SK-N-SH (cell line): ENCODE measurements around the gene MAPKAPK5. TPM values are rescaled to one million over a fixed set of nuclear protein-coding genes. Genes with fewer than 3 reads are reported as not detected.

ENCODE experiments used
- CTCF ChIA-PET: fragments of 300-600, 350-600 bp; formaldehyde crosslinking; extraction: SDS; loops from one replicate; lab custom pipeline; 2021; lab: Yijun Ruan, JAX
- POLR2A ChIA-PET: fragments of 350-600 bp; sonication (Branson Sonifier 250); formaldehyde crosslinking; extraction: SDS; loops from one replicate; lab custom pipeline; 2020; ENCODE audit warnings: antibody characterized with exemption, inconsistent platforms; lab: Yijun Ruan, JAX
- DNase-seq: peaks from one replicate; pipeline ENCODE4 v3.0.0; 2012
- H2AFZ ChIP-seq: fragments of 200-600 bp; sonication (generic); 2 replicates; pipeline ENCODE4 v1.8.1; 2016; ENCODE audit warnings: antibody characterized with exemption, mild to moderate bottlenecking, low read depth
- H3F3A ChIP-seq: fragments of 200-600 bp; sonication (generic); replicated peaks from 2 replicates; pipeline ENCODE3; 2016; ENCODE audit warnings: antibody characterized with exemption, mild to moderate bottlenecking; ENCODE audit not compliant: insufficient read depth
- H3K27ac ChIP-seq, 2 experiments: fragments of 200-500 bp in 1 of 2; fragments of 200-600 bp in 1 of 2; sonication (Bioruptor generic) in 1 of 2; sonication (generic), shearing (Covaris generic) in 1 of 2; 2 replicates each; pipeline versions ENCODE4 v1.5.1 to v1.6.1; 2014 to 2016; ENCODE audit warnings: low read depth in 2 of 2, inconsistent platforms in 1 of 2, low read length in 1 of 2, mild to moderate bottlenecking in 1 of 2, mixed read lengths in 1 of 2
- H3K27me3 ChIP-seq: fragments of 200-600 bp; sonication (generic), shearing (Covaris generic); 2 replicates; pipeline ENCODE4 v1.6.1; 2016; ENCODE audit warnings: mixed run types; ENCODE audit not compliant: insufficient read depth
- H3K36me3 ChIP-seq, 2 experiments: fragments of 200-500 bp in 1 of 2; fragments of 200-600 bp in 1 of 2; sonication (Bioruptor generic) in 1 of 2; sonication (generic) in 1 of 2; replicated peaks in 1 of 2; 2 replicates each; pipeline versions ENCODE3 to v1.5.1; 2014 to 2016; ENCODE audit warnings: low read length in 1 of 2, mild to moderate bottlenecking in 1 of 2; ENCODE audit not compliant: insufficient read depth in 2 of 2, control insufficient read depth in 1 of 2
- H3K4me1 ChIP-seq, 2 experiments: fragments of 200-500 bp in 1 of 2; fragments of 200-600 bp in 1 of 2; sonication (Bioruptor generic) in 1 of 2; sonication (generic), shearing (Covaris generic) in 1 of 2; 2 replicates each; pipeline versions ENCODE4 v1.5.1 to v1.6.1; 2014 to 2016; ENCODE audit warnings: low read depth in 1 of 2, low read length in 1 of 2, mixed run types in 1 of 2; ENCODE audit not compliant: insufficient read depth in 2 of 2, control insufficient read depth in 1 of 2
- H3K4me2 ChIP-seq: fragments of 200-600 bp; sonication (generic), shearing (Covaris generic); 2 replicates; pipeline ENCODE4 v1.6.1; 2017; ENCODE audit warnings: mixed run types
- H3K4me3 ChIP-seq, 2 experiments: fragments of 200-500 bp in 1 of 2; fragments of 200-600 bp in 1 of 2; sonication (Bioruptor generic) in 1 of 2; sonication (generic), shearing (Covaris generic) in 1 of 2; 2 replicates each; pipeline versions ENCODE4 v1.5.1 to v1.8.1; 2014 to 2016; ENCODE audit warnings: low read depth in 2 of 2, inconsistent platforms in 1 of 2, low read length in 1 of 2, mild to moderate bottlenecking in 1 of 2, mixed read lengths in 1 of 2, moderate library complexity in 1 of 2
- H3K79me2 ChIP-seq: fragments of 200-600 bp; sonication (generic); 2 replicates; pipeline ENCODE4 v1.8.1; 2017; ENCODE audit warnings: mild to moderate bottlenecking; ENCODE audit not compliant: insufficient read depth
- H3K9ac ChIP-seq: fragments of 200-600 bp; sonication (generic); 2 replicates; pipeline ENCODE4 v1.6.1; 2017; ENCODE audit warnings: mixed run types
- H3K9me2 ChIP-seq: fragments of 200-600 bp; sonication (generic); 2 replicates; pipeline ENCODE4 v1.6.1; 2017; ENCODE audit warnings: mixed run types
- H3K9me3 ChIP-seq: fragments of 200-600 bp; sonication (generic); 2 replicates; pipeline ENCODE4 v1.6.1; 2017; ENCODE audit warnings: mixed run types, mild to moderate bottlenecking, moderate library complexity
- H4K20me1 ChIP-seq: fragments of 200-600 bp; sonication (generic); 2 replicates; pipeline ENCODE4 v1.6.1; 2017; ENCODE audit warnings: mild to moderate bottlenecking, mixed run types; ENCODE audit not compliant: insufficient read depth
- ELF1 ChIP-seq: IDR thresholded peaks from 2 replicates; pipeline ENCODE4 v1.4.0; 2012
- EZH2phosphoT487 ChIP-seq: fragments of 200-600 bp; sonication (generic); IDR thresholded peaks from 2 replicates; pipeline ENCODE4 v1.6.1; 2017; ENCODE audit warnings: low read depth, mixed run types, mild to moderate bottlenecking, antibody characterized with exemption, moderate library complexity, borderline replicate concordance
- FOSL2 ChIP-seq: IDR thresholded peaks from 2 replicates; pipeline ENCODE4 v1.4.0; 2012; ENCODE audit warnings: low read depth, mild to moderate bottlenecking, moderate library complexity, borderline replicate concordance
- FOXJ3 ChIP-seq: sonication (generic); formaldehyde crosslinking; IDR thresholded peaks from 2 replicates; pipeline ENCODE4 v1.5.1; 2020; ENCODE audit warnings: mild to moderate bottlenecking, missing genetic modification reagents
- GATA2 ChIP-seq: sonication (generic); formaldehyde crosslinking; IDR thresholded peaks from 2 replicates; pipeline ENCODE4 v1.5.0; 2020; ENCODE audit warnings: mild to moderate bottlenecking, missing genetic modification reagents
- JUND ChIP-seq: IDR thresholded peaks from 2 replicates; pipeline ENCODE4 v1.4.0; 2012
- NFIC ChIP-seq: IDR thresholded peaks from 2 replicates; pipeline ENCODE4 v1.4.0; 2012; ENCODE audit warnings: borderline replicate concordance
- NRF1 ChIP-seq: IDR thresholded peaks from 2 replicates; pipeline ENCODE4 v1.6.1; 2012; ENCODE audit warnings: low read depth, mild to moderate bottlenecking, low read length
- SIN3A ChIP-seq: IDR thresholded peaks from 2 replicates; pipeline ENCODE4 v1.6.1; 2012; ENCODE audit warnings: low read depth, mild to moderate bottlenecking, low read length, moderate library complexity, borderline replicate concordance
- TEAD4 ChIP-seq: IDR thresholded peaks from 2 replicates; pipeline ENCODE4 v1.4.0; 2012; ENCODE audit warnings: mild to moderate bottlenecking, borderline replicate concordance; ENCODE audit not compliant: insufficient read depth
- WGBS: methylation state at CpG from one replicate; pipeline ENCODE4 v1.1.6; 2017; ENCODE audit warnings: low lambda C conversion rate; 5-methylcytosine and 5-hydroxymethylcytosine counted together
- polyA plus RNA-seq, 3 experiments: library from polyadenylated mRNA; depleted of rRNA; stranded (reverse); fragments of >200 nt; gene quantifications; 2 replicates each; pipeline ENCODE4 v1.2.3, GENCODE V29; 2012
- TF ChIP-seq, protein P1 (sequence below): fragments of 150-350 bp; IDR thresholded peaks from 2 replicates; pipeline ENCODE4 v1.6.1; 2017; ENCODE audit warnings: antibody characterized with exemption, low read length, low read depth, borderline replicate concordance
- TF ChIP-seq, protein P2 (sequence below): fragments of 150-350 bp; IDR thresholded peaks from 2 replicates; pipeline ENCODE4 v1.6.1; 2016; ENCODE audit warnings: mild to moderate bottlenecking, low read depth, low read length
- TF ChIP-seq, protein P3 (sequence below): IDR thresholded peaks from 2 replicates; pipeline ENCODE4 v1.4.0; 2012; ENCODE audit warnings: low read depth
- TF ChIP-seq, protein P4 (sequence below): fragments of 200-600 bp; sonication (generic); IDR thresholded peaks from 2 replicates; pipeline ENCODE4 v1.6.1; 2017; ENCODE audit warnings: antibody characterized with exemption, mild to moderate bottlenecking, moderate library complexity
- TF ChIP-seq, protein P5 (sequence below): IDR thresholded peaks from 2 replicates; pipeline ENCODE4 v1.4.0; 2012; ENCODE audit warnings: low read depth, borderline replicate concordance

MAPKAPK5 gene
- polyA plus RNA-seq, 1 of the 3 experiments (the other 2 are of a cell fraction) = 38.1 TPM

DNA sequence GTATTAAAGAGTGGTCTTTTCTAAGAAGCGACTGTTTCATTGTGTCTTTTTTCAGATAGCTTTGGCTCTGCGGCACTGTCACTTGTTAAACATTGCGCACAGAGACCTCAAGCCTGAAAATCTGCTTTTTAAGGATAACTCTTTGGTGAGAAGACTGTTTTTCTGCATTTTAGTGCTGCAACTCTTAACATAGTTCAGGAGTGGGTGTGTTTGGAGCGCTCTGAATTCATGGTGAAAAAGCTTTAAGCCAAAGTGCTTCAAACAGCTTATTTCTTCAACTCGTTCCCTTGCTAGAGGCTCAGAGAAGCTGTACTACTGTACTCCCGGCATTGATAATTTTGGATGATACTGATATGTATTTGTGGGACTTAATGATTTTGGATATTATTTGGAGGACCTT is 28.2 kb downstream of the MAPKAPK5 start:
- no peak overlapping the region for H3K4me2 ChIP-seq
- H2AFZ ChIP-seq = no peak overlapping the region
- H3K36me3 ChIP-seq = peaks cover 59 to 66% of the 10 kb centered on the region in 2 experiments
- H3K27me3 ChIP-seq = no peaks in the 10 kb centered on the region
- ChIA-PET CTCF (no interaction called here), POLR2A (no interaction called here)
- no peak overlapping the region for H3K4me3 ChIP-seq
- no peaks in the 10 kb centered on the region for H3K4me1 ChIP-seq
- no peaks in the 10 kb centered on the region for H4K20me1 ChIP-seq
- no peaks in the 10 kb centered on the region for H3K9me2 ChIP-seq
- 96% methylated on average over 6 of the region's 6 CpGs for WGBS
- no peak for DNase-seq
- no peaks in the 10 kb centered on the region for H3F3A ChIP-seq
- H3K79me2 ChIP-seq = peaks cover 2% of the 10 kb centered on the region; the same call in 1 of the 2 replicates
- no peak overlapping the region for H3K27ac ChIP-seq
- TF ChIP-seq FOXJ3 (CRISPR knock-in tag) = no peak
- TF ChIP-seq, protein P1, sequence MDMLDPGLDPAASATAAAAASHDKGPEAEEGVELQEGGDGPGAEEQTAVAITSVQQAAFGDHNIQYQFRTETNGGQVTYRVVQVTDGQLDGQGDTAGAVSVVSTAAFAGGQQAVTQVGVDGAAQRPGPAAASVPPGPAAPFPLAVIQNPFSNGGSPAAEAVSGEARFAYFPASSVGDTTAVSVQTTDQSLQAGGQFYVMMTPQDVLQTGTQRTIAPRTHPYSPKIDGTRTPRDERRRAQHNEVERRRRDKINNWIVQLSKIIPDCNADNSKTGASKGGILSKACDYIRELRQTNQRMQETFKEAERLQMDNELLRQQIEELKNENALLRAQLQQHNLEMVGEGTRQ = no peak
- TF ChIP-seq, protein P2, sequence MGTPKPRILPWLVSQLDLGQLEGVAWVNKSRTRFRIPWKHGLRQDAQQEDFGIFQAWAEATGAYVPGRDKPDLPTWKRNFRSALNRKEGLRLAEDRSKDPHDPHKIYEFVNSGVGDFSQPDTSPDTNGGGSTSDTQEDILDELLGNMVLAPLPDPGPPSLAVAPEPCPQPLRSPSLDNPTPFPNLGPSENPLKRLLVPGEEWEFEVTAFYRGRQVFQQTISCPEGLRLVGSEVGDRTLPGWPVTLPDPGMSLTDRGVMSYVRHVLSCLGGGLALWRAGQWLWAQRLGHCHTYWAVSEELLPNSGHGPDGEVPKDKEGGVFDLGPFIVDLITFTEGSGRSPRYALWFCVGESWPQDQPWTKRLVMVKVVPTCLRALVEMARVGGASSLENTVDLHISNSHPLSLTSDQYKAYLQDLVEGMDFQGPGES = no peak
- TF ChIP-seq, protein P3, sequence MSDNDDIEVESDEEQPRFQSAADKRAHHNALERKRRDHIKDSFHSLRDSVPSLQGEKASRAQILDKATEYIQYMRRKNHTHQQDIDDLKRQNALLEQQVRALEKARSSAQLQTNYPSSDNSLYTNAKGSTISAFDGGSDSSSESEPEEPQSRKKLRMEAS = no peak
- TF ChIP-seq NRF1 = no peak
- TF ChIP-seq SIN3A = no peak
- TF ChIP-seq TEAD4 = no peak
- no peak for TF ChIP-seq EZH2phosphoT487
- TF ChIP-seq ELF1 = no peak
- TF ChIP-seq NFIC = no peak
- no peak for TF ChIP-seq FOSL2
- TF ChIP-seq JUND = no peak
- TF ChIP-seq GATA2 (CRISPR knock-in tag) = no peak
- TF ChIP-seq, protein P4, sequence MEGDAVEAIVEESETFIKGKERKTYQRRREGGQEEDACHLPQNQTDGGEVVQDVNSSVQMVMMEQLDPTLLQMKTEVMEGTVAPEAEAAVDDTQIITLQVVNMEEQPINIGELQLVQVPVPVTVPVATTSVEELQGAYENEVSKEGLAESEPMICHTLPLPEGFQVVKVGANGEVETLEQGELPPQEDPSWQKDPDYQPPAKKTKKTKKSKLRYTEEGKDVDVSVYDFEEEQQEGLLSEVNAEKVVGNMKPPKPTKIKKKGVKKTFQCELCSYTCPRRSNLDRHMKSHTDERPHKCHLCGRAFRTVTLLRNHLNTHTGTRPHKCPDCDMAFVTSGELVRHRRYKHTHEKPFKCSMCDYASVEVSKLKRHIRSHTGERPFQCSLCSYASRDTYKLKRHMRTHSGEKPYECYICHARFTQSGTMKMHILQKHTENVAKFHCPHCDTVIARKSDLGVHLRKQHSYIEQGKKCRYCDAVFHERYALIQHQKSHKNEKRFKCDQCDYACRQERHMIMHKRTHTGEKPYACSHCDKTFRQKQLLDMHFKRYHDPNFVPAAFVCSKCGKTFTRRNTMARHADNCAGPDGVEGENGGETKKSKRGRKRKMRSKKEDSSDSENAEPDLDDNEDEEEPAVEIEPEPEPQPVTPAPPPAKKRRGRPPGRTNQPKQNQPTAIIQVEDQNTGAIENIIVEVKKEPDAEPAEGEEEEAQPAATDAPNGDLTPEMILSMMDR = no peak
- TF ChIP-seq, protein P5, sequence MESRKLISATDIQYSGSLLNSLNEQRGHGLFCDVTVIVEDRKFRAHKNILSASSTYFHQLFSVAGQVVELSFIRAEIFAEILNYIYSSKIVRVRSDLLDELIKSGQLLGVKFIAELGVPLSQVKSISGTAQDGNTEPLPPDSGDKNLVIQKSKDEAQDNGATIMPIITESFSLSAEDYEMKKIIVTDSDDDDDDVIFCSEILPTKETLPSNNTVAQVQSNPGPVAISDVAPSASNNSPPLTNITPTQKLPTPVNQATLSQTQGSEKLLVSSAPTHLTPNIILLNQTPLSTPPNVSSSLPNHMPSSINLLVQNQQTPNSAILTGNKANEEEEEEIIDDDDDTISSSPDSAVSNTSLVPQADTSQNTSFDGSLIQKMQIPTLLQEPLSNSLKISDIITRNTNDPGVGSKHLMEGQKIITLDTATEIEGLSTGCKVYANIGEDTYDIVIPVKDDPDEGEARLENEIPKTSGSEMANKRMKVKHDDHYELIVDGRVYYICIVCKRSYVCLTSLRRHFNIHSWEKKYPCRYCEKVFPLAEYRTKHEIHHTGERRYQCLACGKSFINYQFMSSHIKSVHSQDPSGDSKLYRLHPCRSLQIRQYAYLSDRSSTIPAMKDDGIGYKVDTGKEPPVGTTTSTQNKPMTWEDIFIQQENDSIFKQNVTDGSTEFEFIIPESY = no peak
- H3K9ac ChIP-seq = no peak overlapping the region
- no peaks in the 10 kb centered on the region for H3K9me3 ChIP-seq
